HG03060 (cell line): ENCODE measurements around the gene WDR70.

ENCODE experiments used
- ATAC-seq: cut with Tn5 transposase; IDR thresholded peaks from one replicate; pipeline ENCODE4 v1.9.1; 2021; ENCODE audit warnings: low read depth, moderate number of reproducible peaks; ENCODE audit not compliant: unreplicated experiment

The WDR70 gene

GRCh38 chr5:37739817-37740261, 360.7 kb downstream of the WDR70 start:
- no peak for ATAC-seq

GRCh38 chr5:37740331-37741066, 361.4 kb downstream of the WDR70 start:
- no peak for ATAC-seq

GRCh38 chr5:37742111-37742510, 363.0 kb downstream of the WDR70 start:
- ATAC-seq: no peak

- no peak for ATAC-seq
Observed at GRCh38 chr5:37751227-37751626, 372.1 kb downstream of the WDR70 start.

- no peak for ATAC-seq
Observed at GRCh38 chr5:37754976-37755375, 375.9 kb downstream of the WDR70 start.

- no peak for ATAC-seq
Observed at GRCh38 chr5:37755581-37755980, 376.5 kb downstream of the WDR70 start.

- ATAC-seq: no peak
Observed at GRCh38 chr5:37756248-37756647, 377.1 kb downstream of the WDR70 start.

GRCh38 chr5:37757980-37758582, 379.0 kb downstream of the WDR70 start:
- no peak for ATAC-seq

GRCh38 chr5:37767251-37767650, 388.1 kb downstream of the WDR70 start:
- no peak for ATAC-seq

- no peak for ATAC-seq
Observed at GRCh38 chr5:37767961-37768360, 388.8 kb downstream of the WDR70 start.

GRCh38 chr5:37768371-37768770, 389.3 kb downstream of the WDR70 start:
- no peak for ATAC-seq

- no peak for ATAC-seq
Observed at GRCh38 chr5:37769108-37769507, 390.0 kb downstream of the WDR70 start.

- no peak for ATAC-seq
Observed at GRCh38 chr5:37769840-37770239, 390.7 kb downstream of the WDR70 start.

GRCh38 chr5:37770786-37771185, 391.7 kb downstream of the WDR70 start:
- ATAC-seq: no peak

- ATAC-seq: no peak
Observed at GRCh38 chr5:37771203-37771611, 392.1 kb downstream of the WDR70 start.

GRCh38 chr5:37771731-37772130, 392.6 kb downstream of the WDR70 start:
- ATAC-seq: no peak

GRCh38 chr5:37772255-37772654, 393.1 kb downstream of the WDR70 start:
- no peak for ATAC-seq

GRCh38 chr5:37773809-37774208, 394.7 kb downstream of the WDR70 start:
- no peak for ATAC-seq

- no peak for ATAC-seq
Observed at GRCh38 chr5:37774912-37775483, 395.9 kb downstream of the WDR70 start.

- ATAC-seq: no peak
Observed at GRCh38 chr5:37776826-37777225, 397.7 kb downstream of the WDR70 start.

- ATAC-seq: no peak
Observed at GRCh38 chr5:37777432-37778130, 398.5 kb downstream of the WDR70 start.
